ENCODE data around the gene ADAR. TPM values are rescaled to one million over a fixed set of nuclear protein-coding genes. Genes with fewer than 3 reads are reported as not detected.

Gene ADAR
- total RNA-seq, 1 donor from 2014 or later: 275 TPM

DNA sequence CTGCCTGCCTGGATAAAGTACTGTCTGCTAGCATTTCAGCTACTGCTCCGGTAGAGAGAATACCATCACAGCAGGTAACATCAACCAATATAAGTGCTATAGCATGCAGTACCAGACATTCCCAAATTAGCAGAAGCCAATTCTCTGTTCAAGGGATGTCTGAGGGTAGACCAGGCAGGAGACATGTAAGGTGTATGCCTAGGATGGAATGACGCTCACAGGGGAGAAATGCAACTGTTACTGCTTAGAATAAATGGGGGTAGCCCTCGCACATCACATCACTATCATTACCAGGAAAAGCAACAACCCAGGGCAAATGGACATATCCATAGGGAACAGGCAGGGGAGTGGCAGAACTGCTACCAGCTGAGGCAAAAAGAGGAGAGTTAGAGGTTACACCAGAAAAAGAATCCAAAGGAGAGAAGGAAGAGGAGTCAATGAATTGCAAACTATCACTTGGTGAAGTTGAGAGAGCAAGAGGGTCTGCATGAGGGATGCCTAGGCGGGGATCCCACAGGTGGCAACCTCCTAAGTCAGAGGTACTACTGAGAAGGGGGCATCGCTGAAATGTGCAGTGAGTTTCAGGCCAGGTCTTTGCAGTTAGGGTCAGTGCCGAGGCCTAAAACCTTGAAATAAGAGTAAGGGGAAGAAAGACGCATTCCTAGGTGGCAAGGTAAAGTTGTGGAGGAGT lies 50.6 kb downstream of the ADAR start:
- H3K27me3 ChIP-seq (ENCODE audit: insufficient read depth, low read length): no peaks in the 10 kb centered on the region
- Mint-ChIP-seq H3K4me3 (ENCODE audit: unreplicated experiment) (peak overlapping the region; percentile 89), H3K27ac (ENCODE audit: unreplicated experiment) (peak overlapping the region; percentile 77), H3K36me3 (ENCODE audit: low read depth, unreplicated experiment) (peaks cover 21% of the 10 kb centered on the region), H3K4me1 (ENCODE audit: low read depth, unreplicated experiment) (peaks cover 17% of the 10 kb centered on the region), H3K9me3 (ENCODE audit: unreplicated experiment) (no peaks in the 10 kb centered on the region), H3K27me3 (ENCODE audit: low read depth, unreplicated experiment) (no peaks in the 10 kb centered on the region)
- H3K4me3 ChIP-seq (ENCODE audit: insufficient read depth, low read depth, low read length): peak overlapping the region; percentile 90
- peaks cover 32% of the 10 kb centered on the region for H3K79me2 ChIP-seq (ENCODE audit: insufficient read depth, low read length)
- H3K36me3 ChIP-seq (ENCODE audit: insufficient read depth, low read length): peaks cover 33% of the 10 kb centered on the region
- DNase-seq (ENCODE audit: low read depth): no peak
- no peaks in the 10 kb centered on the region for H3K9me3 ChIP-seq (ENCODE audit: insufficient read depth, low read depth, low read length)
- peak overlapping the region; percentile 90 for H3K9ac ChIP-seq (ENCODE audit: low read length)
- H3K4me2 ChIP-seq (ENCODE audit: low read length): peak overlapping the region; percentile 98
- peak overlapping the region; percentile 52 for H3K27ac ChIP-seq (ENCODE audit: low read depth, low read length)
- no peak for FAIRE-seq
- H2AFZ ChIP-seq (ENCODE audit: low read depth, low read length): peak overlapping the region; percentile 5
- no peak for TF ChIP-seq EZH2 (IDR thresholded peaks at IDR 0.05; ENCODE audit: insufficient read depth, low read length)
- TF ChIP-seq CTCF (IDR thresholded peaks at IDR 0.05; ENCODE audit: insufficient read depth, low read depth, low read length): no peak
- peaks cover 21% of the 10 kb centered on the region for H3K4me1 ChIP-seq (ENCODE audit: insufficient read depth, low read length)
- peaks cover 56% of the 10 kb centered on the region for H4K20me1 ChIP-seq (ENCODE audit: insufficient read depth, low read length)

DNA sequence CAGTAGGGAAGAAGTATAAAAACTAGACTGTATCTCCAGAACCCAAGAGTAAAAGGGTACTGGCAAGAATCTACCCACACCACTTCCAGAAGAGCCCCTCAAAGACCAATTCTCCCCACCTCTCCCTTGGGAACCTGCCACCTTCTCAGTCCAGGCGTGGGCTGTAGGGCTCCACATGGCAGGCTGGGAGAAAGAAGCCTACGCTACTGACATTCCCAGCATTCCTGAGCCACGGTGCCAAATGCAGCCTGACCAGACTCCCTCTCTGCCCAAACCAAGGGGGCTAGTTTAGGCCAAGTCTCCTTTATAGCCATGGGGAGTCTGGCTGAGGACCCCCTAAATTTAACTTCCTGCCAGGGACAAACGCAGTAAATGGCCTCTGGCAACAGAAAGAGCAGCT lies 51.6 kb downstream of the ADAR start:
- peaks cover 25% of the 10 kb centered on the region for H3K36me3 Mint-ChIP-seq (ENCODE audit: low read depth, unreplicated experiment)
- Histone ChIP-seq H3K79me2 (ENCODE audit: insufficient read depth, low read length) (peaks cover 32% of the 10 kb centered on the region), H3K4me1 (ENCODE audit: insufficient read depth, low read length) (peaks cover 21% of the 10 kb centered on the region), H4K20me1 (ENCODE audit: insufficient read depth, low read length) (peaks cover 64% of the 10 kb centered on the region), H3K27ac (ENCODE audit: low read depth, low read length) (no peak overlapping the region), H3K9ac (ENCODE audit: low read length) (peak overlapping the region; percentile 90), H3K4me3 (ENCODE audit: insufficient read depth, low read depth, low read length) (peak overlapping the region; percentile 90), H3K36me3 (ENCODE audit: insufficient read depth, low read length) (peaks cover 36% of the 10 kb centered on the region), H3K4me2 (ENCODE audit: low read length) (peak overlapping the region; percentile 98), H3K9me3 (ENCODE audit: insufficient read depth, low read depth, low read length) (no peaks in the 10 kb centered on the region), H2AFZ (ENCODE audit: low read depth, low read length) (no peak overlapping the region), H3K27me3 (ENCODE audit: insufficient read depth, low read length) (no peaks in the 10 kb centered on the region)
- TF ChIP-seq EZH2 (IDR thresholded peaks at IDR 0.05; ENCODE audit: insufficient read depth, low read length) (no peak), CTCF (IDR thresholded peaks at IDR 0.05; ENCODE audit: insufficient read depth, low read depth, low read length) (no peak)
- peak overlapping the region; percentile 78 for H3K27ac Mint-ChIP-seq (ENCODE audit: unreplicated experiment)
- FAIRE-seq: no peak
- H3K27me3 Mint-ChIP-seq (ENCODE audit: low read depth, unreplicated experiment): no peaks in the 10 kb centered on the region
- peaks cover 17% of the 10 kb centered on the region for H3K4me1 Mint-ChIP-seq (ENCODE audit: low read depth, unreplicated experiment)
- peak overlapping the region; percentile 89 for H3K4me3 Mint-ChIP-seq (ENCODE audit: unreplicated experiment)
- peak; percentile 46 for DNase-seq (ENCODE audit: low read depth)
- H3K9me3 Mint-ChIP-seq (ENCODE audit: unreplicated experiment): no peaks in the 10 kb centered on the region
